ENCODE data around the gene ZNF568. TPM values are rescaled to one million over a fixed set of nuclear protein-coding genes. Genes with fewer than 3 reads are reported as not detected.

Gene ZNF568
- total RNA-seq, 1 donor from 2014 or later = 13.3 TPM

- DNase-seq (ENCODE audit: low read depth, low spot score) = no peak
Observed at GRCh38 chr19:36997843-36998235, 81.7 kb downstream of the ZNF568 start.

GRCh38 chr19:36999313-36999712 lies 83.2 kb downstream of the ZNF568 start:
- no peak for DNase-seq (ENCODE audit: low read depth, low spot score)

DNA sequence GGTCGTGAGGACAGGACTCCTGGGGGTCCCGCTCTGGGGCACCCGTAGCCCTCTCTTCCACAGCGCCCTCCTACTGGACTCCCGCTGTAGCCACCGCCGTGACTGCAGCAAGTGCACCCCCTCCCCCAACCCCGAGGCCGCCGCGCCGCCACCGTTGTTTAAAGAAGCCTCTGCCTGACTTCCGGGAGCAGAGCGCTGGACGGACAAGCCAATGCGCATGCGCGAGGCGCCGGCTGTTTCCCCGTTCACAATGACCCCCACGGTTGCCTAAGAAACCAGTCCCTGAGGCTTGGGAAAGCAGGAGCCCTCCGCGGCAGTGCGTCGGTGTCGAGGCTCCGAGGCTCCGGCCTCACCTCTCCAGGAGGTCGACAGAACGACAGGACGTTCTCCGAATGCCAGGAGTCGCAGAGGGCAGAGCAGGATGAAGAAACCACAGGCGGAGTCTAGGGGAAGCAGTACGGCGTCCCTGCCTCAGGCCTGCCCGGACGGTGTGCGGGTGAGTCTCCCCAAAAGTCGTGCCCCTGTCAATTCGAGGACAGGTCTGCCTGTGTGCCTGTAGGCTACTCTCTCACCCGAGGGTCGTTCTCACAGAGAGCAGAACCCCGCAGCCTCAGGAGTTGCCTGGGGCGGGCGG lies 91.6 kb downstream of the ZNF568 start:
- DNase-seq (ENCODE audit: low read depth, low spot score) = no peak

DNA sequence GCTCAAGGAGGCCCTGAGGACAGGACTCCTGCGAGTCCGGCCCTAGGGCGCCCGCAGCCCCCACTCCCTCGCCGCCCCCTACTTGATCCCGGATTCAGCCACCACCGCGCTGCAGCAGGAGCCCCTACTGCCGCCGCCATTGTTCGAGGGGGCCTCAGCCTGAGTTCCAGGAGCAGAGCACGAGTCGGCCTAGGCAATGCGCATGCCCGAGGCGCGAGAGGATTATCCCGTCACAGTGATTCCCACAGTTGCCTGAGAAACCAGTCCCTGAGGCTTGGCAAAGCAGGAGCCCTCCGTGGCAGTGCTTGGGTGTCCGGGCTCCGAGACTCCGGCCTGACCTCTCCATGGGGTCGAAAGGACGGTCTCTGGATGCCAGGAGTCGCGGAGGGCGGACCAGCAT lies 93.7 kb downstream of the ZNF568 start:
- DNase-seq (ENCODE audit: low read depth, low spot score) = no peak

GRCh38 chr19:37012093-37012745 lies 96.1 kb downstream of the ZNF568 start:
- DNase-seq (ENCODE audit: low read depth, low spot score) = no peak

DNA sequence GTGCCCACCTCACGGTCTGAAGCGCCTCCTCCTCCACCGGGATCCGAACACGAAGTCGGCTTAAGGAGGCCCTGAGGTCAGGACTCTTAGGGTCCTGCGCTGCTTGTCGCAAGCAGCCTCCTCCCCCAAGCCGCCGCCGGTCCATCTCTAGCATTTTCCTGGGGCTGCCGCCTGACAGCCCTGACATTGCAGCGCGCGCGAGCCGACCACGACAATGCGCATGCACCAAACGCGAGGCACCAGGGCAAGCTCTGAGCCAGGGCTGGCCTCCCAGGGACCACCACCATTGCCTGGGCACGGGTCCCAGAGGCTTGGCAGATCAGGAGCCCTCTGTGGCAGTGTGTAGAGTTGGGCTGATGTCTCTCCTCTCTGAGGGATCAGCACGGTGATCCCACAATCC lies 98.3 kb downstream of the ZNF568 start:
- no peak for DNase-seq (ENCODE audit: low read depth, low spot score)

- no peak for DNase-seq (ENCODE audit: low read depth, low spot score)
Observed at GRCh38 chr19:37045140-37045539, 129.0 kb downstream of the ZNF568 start.

Other genes with a start within 250 kb of the ZNF568 start
- 6.7 and 11.2 TPM in 2 replicates for gene ZNF461, start 249.5 kb upstream of the ZNF568 start, total RNA-seq
- 4.2 and 5.3 TPM in 2 replicates for gene ZNF567, start 228.7 kb upstream of the ZNF568 start, total RNA-seq
- gene ZNF850, start 143.5 kb upstream of the ZNF568 start, total RNA-seq = 3.8 and 5.5 TPM in 2 replicates
- gene ZNF790, start 77.9 kb upstream of the ZNF568 start, total RNA-seq = 6.7 and 10.1 TPM in 2 replicates
- 2.1 and 2.4 TPM in 2 replicates for gene ZNF345, start 65.5 kb upstream of the ZNF568 start, total RNA-seq
- 1.3 and 2.5 TPM in 2 replicates for gene ZNF829, start within 50 bp of the ZNF568 start, total RNA-seq
- 6.7 and 13.2 TPM in 2 replicates for gene ZNF420, start 162.1 kb downstream of the ZNF568 start, total RNA-seq

Measured in pulmonary artery endothelial cell (primary cell).